GM19238 (cell line): ENCODE results near the gene CELSR2.

Source experiments
- DNase-seq: peaks from one replicate; pipeline ENCODE4 v3.0.0; 2011; ENCODE audit warnings: low spot score; ENCODE audit not compliant: insufficient read length

The CELSR2 gene

DNA sequence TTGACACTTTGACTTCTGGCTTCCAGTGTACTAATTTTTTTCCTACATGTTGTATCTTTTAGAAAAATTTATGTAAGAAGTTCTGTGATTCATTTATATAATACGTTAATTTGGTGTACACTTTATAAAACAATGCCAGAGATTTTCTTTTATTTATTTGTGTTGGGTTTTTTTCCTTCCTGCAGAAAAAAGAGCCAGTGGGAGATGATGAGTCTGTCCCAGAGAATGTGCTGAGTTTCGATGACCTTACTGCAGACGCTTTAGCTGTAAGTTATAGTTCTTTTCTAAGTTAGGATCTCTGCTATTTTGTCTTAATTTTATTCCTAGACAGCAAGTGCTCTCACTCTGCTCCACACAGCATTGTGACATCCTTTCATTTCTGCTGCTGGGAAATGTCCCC is 21.2 kb upstream of the CELSR2 start:
- no peak for DNase-seq

- DNase-seq = no peak
These were observed 19.7 kb upstream of the CELSR2 start for GRCh38 chr1:109229531-109230127.

DNA sequence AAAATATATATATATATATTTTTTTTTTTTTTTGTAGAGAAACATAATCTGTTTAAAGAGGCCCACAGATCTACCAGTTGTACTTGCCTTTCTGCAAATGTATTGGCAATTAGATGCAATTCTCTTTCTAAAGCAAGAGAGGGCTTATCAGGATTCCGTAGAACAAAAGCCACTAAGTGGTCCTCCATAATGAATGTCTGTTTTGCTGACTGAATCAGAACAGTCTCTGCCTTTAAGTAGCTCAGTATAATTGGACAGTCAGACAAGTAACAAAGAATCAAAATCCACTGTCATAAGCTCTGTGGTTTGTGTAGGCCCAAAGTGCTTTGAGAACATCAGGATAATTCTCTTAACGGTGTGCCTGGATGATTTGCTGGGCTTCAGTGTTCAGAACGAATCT is 18.3 kb upstream of the CELSR2 start:
- DNase-seq = no peak

GRCh38 chr1:109235137-109235536 is 14.2 kb upstream of the CELSR2 start:
- no peak for DNase-seq

DNA sequence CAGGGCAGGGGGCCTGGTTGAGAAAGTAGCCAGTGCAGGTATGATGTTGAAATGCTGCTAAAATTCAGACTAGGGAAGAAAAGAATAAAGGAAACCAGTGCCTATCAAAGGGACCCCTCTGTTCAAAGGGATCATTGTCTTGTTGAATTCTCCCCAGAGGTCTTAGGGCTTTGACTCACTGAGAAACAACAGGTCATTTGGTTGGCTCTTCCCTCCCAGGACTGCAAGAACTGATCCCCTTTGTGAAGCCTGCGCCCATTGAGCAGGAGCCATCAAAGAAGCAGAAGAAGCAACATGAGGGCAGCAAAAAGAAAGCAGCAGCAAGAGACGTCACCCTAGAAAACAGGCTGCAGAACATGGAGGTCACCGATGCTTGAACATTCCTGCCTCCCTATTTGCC is 11.8 kb upstream of the CELSR2 start:
- DNase-seq = no peak

DNA sequence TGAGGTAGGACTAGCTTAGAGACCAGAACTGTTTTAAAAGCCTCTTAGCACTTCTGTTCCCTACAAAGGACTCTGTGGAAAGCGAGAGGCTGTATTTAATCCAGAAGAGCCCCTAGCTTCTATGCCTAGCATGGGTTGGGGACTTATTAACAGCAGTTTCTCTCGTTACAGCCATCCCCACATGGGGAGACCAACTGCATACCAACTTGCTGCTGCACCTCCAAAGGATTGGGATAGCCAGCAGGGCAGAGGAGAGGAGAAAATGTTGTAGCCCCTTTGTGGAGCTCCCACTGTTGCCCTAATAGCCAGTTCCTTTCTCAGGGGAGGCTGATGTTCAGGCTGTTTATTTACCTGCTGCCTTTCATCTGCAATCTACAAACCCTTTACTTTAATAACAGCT is 11.0 kb upstream of the CELSR2 start:
- no peak for DNase-seq

DNA sequence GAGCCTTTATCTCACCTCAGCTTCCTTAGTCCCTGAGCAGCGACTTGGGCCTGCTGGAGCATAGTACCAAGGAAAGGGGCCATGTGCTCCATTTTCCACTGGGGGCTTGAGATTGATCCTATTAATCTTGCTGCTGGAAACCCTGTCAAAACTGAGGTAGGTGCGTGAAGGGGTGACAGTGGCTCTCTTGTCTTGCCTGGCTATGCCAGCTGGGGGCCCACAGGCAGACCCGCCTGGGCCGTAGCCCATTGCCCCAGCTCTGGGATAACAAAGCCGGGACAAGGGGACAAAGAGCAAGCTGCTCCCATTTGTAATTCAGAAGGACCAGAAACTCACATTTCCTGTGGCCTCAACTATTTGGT is 10.3 kb upstream of the CELSR2 start:
- DNase-seq = no peak

GRCh38 chr1:109239409-109240068 is 9.8 kb upstream of the CELSR2 start:
- no peak for DNase-seq

DNA sequence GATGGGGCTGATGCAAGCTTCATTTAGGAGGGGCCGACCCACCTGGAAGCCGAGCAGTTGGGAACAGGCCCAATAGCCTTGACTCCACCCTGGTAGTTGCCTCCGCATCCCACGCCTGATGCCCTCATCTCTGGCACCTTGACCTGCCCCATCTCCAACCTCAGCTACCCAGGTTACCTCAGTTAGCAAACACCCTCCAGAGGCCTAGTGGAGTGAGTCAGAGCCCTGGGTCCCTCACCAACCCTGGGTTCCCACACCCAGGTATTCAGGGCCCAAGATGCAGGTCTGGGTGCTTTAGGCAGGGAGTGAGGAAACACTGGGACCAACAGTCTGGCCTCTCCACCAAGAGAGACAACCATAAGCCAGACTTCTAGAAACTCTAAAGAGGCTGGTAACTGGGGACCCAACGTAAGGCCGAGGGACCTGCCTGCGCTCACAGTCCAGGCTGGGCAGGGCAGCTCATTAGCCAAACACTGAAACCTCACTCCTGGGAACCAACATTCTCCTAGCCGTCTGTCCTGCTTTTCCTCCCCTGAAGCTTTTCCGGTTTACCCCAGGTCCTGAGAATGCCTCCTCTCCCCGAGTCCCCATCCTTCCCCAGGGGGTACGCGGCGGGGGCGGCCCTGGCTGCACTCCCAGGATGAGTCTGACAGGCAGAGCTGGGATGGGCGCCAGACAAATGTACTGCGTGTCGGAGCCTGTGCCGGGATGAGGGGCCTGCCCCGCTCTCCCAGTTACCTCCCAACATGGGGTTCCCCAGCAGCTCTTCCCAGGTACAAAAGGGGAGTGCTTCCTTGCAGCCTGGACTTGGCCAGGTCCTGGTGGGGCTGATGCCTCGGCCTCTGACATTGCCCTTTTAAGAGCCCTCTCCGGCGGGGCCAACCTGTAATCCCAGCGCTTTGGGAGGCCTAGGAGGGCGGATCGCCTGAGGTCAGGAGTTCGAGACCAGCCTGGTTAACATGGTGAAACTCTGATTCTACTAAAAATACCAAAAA is 8.9 kb upstream of the CELSR2 start:
- DNase-seq = no peak

DNA sequence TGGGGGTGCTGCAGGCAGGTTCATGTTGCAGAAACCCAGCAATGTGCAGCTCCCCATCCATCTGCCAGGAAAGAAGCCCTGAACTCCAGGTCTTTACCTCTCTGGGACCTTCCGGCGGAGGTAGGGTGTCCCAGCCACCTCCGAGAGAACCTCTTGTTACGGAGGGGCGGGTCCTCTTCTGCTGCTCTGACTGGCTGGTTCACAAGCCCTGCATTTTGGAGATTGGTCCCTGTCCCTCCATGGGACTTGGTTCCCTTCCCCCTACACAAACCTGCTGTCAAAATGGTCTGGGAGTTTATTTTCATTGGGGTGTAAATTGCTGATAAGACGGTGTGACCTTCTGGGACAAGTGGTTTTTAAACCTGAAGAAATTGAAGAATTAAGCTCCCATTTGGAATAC is 8.0 kb upstream of the CELSR2 start:
- no peak for DNase-seq

GRCh38 chr1:109241841-109242345 is 7.4 kb upstream of the CELSR2 start:
- DNase-seq = no peak

GRCh38 chr1:109242387-109242786 is 7.0 kb upstream of the CELSR2 start:
- no peak for DNase-seq

DNA sequence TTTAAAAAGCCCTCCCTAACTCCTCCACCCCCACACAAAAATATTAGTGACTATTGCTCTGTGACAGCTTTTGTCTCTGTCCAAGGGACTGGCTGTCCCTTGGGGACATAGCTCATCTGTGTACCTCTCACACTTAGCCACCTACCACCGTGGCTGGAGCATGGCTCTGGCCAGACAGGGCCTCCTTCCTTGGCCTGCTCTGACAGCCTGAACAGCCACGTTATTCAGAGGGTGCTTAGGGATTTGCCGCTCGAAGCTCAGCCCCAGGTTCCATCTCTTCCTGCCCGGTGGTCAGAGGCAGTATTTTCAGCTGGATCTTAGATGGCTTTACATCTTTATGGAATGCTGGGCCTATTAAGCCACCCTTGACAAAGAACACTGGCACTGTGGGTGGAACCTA is 6.1 kb upstream of the CELSR2 start:
- DNase-seq = no peak

DNA sequence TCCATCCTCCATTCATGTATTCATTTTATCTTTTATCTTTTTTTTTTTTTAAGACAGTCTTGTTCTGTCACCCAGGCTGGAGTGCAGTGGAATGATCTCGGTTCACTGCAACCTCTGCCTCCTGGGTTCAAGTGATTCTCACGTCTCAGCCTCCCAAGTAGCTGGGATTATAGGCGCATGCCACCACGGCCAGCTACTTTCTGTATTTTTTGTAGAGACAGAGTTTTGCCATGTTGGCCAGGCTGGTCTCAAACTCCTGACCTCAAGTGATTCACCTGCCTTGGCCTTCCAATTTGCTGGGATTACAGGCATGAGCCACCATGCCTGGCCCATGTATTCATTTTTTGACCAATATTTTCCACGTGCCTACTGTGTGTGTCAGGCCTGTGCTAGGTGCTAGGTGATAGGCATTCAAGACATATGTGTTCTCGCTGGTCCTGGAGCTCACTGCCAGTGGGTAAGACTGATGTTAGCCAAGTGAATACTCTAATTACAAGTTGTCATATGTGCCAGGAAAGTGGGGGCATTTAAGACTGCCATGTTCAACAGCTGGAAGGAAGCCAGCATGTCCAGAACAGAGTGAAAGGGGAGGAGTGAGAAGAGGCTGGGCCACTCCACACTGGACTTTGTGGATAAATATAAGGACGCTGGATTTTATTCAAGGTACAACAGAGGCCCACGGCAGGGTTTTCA is 5.3 kb upstream of the CELSR2 start:
- no peak for DNase-seq

DNA sequence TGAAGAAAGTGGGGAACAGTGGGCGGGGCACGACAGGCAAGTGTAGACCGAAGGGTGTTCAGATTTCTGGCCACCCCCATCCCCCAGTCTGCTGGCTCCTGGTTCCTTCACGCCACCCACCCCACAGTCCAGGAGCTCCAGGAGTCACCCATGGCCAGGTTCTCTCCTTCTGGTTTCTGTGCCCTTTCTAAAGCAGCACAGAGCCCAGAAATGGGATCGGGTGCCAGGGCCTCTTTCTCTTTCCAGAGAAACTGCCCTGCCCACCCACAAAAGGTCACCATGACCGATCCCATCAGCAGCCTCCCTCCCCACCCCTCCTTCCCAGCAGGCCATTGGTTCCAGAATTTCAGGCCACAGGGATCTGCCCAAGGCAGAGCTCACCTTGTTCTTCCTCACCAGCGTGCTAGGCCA is 3.2 kb upstream of the CELSR2 start:
- DNase-seq = no peak

- no peak for DNase-seq
These were observed 1.7 kb upstream of the CELSR2 start for GRCh38 chr1:109247401-109248365.

- no peak for DNase-seq
These were observed 919 bp upstream of the CELSR2 start for GRCh38 chr1:109248444-109248796.

- no peak for DNase-seq
These were observed 489 bp downstream of the CELSR2 start for GRCh38 chr1:109249654-109250401.

- DNase-seq = no peak
These were observed 1.3 kb downstream of the CELSR2 start for GRCh38 chr1:109250454-109251276.
